Spinal cord (tissue), 10 donors: ENCODE measurements around the gene EPB41L1. TPM values are rescaled to one million over a fixed set of nuclear protein-coding genes. Genes with fewer than 3 reads are reported as not detected.

ENCODE experiments used
- DNase-seq, 6 donors: peaks; one replicate each; pipeline versions ENCODE4 v3.0.0 to v3.0.0-alpha.2; 2013 to 2015; ENCODE audit warnings: low spot score in 6 of 6, low read depth in 4 of 6
- H3K27ac ChIP-seq: one replicate; pipeline ENCODE4 v1.5.1; 2013; ENCODE audit warnings: low read depth, low read length, control low read depth
- H3K27me3 ChIP-seq: one replicate; pipeline ENCODE4 v1.6.1; 2013; ENCODE audit warnings: low read length; ENCODE audit not compliant: control insufficient read depth, insufficient read depth
- H3K36me3 ChIP-seq: one replicate; pipeline ENCODE4 v1.6.1; 2013; ENCODE audit warnings: low read length; ENCODE audit not compliant: control insufficient read depth, insufficient read depth
- H3K4me1 ChIP-seq: one replicate; pipeline ENCODE4 v1.6.1; 2013; ENCODE audit warnings: low read length; ENCODE audit not compliant: control insufficient read depth, insufficient read depth
- H3K4me3 ChIP-seq: one replicate; pipeline ENCODE4 v1.5.1; 2013; ENCODE audit warnings: low read depth, low read length, control low read depth
- H3K9me3 ChIP-seq: one replicate; pipeline ENCODE4 v1.6.1; 2013; ENCODE audit warnings: low read length; ENCODE audit not compliant: control insufficient read depth, insufficient read depth
- WGBS: methylation state at CpG from one replicate; pipeline ENCODE4 v1.1.5; 2013; ENCODE audit warnings: missing lambda C conversion rate; ENCODE audit not compliant: insufficient coverage; 5-methylcytosine and 5-hydroxymethylcytosine counted together
- polyA plus RNA-seq, 2 donors: library from polyadenylated mRNA; unstranded; fragments of 120-200 nt; gene quantifications; one replicate each; pipeline ENCODE4 v1.2.1, GENCODE V29; 2013; ENCODE audit not compliant: insufficient read length in 2 of 2
- total RNA-seq, 2 donors: library from RNA; depleted of rRNA in 1 of 2; stranded (reverse); fragments of 120-200 nt in 1 of 2; fragments of >200 nt in 1 of 2; gene quantifications; one replicate each; pipeline versions ENCODE4 v1.2.3 to v1.2.4, GENCODE V29; 2013 to 2014
- donor health status: healthy.

EPB41L1 gene
- total and polyA plus RNA-seq, 4 donors = 57.6 to 163 (median 149) TPM

DNA sequence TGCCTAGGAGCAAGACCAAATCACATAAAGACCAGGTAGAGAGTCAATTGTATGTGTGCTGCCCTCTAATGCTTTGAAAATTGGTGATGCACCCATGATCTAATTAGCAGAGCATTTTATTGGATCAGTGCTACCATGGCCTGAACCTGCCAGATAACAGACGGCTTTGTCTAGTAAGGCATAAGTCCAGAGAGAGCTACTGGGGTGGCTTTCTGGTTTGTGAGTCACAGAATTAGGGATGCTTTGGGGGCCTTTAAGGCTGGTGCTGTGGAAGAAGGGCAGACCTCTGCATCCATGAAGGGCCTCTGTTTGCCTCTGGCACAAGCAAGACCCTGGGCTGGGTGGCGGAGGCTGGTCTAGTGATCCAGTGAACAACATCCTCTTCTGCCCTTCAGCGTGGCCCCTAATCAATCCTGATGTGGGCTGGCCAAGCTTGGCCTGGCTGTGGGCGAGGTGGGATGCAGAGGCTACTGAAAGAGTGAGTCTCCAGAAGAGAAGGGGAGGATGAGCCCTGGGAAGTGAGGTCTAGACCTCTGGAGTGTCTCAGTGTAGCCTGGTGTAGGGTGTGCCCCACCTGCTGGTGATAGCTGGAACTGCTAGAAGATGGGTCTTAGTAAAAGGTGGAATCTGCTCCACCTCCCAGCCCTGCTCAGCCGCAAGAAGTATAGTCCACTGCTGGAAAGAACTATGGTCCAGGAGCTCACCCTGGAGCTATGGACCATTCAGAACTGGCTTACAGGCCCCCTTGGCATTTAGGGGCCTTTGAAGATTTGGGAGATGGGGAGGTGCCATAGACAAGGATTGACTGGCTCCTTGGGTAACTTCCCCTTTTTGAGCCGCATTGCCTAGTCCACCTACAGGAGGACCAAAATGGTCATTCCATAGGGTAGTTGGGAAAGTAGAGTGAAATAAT, 45.1 kb downstream of the EPB41L1 start:
- no peaks in the 10 kb centered on the region for H3K27me3 ChIP-seq
- DNase-seq = peak; percentile 58 to 95 (median 73)
- 38% methylated on average over 5 of the region's 6 CpGs for WGBS
- peaks cover 7% of the 10 kb centered on the region for H3K4me1 ChIP-seq
- H3K4me3 ChIP-seq = no peak overlapping the region
- peaks cover 72% of the 10 kb centered on the region for H3K36me3 ChIP-seq
- H3K9me3 ChIP-seq = no peaks in the 10 kb centered on the region
- no peak overlapping the region for H3K27ac ChIP-seq

DNA sequence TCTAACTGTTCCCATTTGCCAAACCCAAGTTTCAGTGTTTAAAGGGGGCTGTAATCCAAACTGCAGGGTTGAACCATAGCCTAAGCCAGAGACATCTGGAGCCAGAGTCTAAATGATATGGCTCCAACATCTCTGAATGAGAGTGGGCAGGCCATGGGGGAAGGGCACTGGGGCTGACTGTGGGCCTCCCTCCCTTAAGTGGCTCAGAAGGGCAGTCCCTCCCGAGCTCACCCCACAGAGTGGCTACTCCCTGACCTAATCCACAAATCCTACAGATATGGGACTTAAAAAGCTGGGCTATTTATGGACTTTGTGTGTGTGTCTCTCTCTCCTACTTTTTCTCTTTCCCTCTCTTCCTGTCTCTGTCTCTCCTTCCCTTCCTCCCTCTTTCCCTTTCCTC, 45.9 kb downstream of the EPB41L1 start:
- Histone ChIP-seq H3K27ac (no peak overlapping the region), H3K9me3 (no peaks in the 10 kb centered on the region), H3K36me3 (peaks cover 70% of the 10 kb centered on the region), H3K27me3 (no peaks in the 10 kb centered on the region), H3K4me3 (no peak overlapping the region), H3K4me1 (peaks cover 7% of the 10 kb centered on the region)
- WGBS = no CpG with 5 or more reads among the region's 1 CpG
- DNase-seq = no peak

DNA sequence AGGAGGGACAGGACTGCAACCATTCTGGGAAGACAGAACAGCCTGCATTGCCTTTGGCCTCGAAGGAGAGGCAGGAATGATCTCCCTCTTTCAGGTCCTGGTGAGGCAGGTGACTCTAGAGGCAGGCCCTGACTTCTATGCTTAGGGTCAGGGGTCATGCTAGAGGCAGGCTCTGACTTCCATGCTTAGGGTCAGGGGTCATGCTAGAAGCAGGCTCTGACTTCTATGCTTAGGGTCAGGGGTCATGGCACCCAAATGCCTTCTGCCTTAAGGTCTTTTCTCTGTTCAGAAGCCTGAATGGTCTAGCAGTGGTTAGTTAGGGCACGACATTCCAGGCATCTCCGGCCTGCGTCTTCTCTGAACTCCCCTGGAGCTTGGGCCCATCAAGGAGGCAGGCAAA, 46.7 kb downstream of the EPB41L1 start:
- no peaks in the 10 kb centered on the region for H3K9me3 ChIP-seq
- H3K4me3 ChIP-seq = no peak overlapping the region
- peaks cover 7% of the 10 kb centered on the region for H3K4me1 ChIP-seq
- no peaks in the 10 kb centered on the region for H3K27me3 ChIP-seq
- no peak overlapping the region for H3K27ac ChIP-seq
- 68% methylated on average over 4 of the region's 4 CpGs for WGBS
- DNase-seq = no peak
- H3K36me3 ChIP-seq = peaks cover 70% of the 10 kb centered on the region

DNA sequence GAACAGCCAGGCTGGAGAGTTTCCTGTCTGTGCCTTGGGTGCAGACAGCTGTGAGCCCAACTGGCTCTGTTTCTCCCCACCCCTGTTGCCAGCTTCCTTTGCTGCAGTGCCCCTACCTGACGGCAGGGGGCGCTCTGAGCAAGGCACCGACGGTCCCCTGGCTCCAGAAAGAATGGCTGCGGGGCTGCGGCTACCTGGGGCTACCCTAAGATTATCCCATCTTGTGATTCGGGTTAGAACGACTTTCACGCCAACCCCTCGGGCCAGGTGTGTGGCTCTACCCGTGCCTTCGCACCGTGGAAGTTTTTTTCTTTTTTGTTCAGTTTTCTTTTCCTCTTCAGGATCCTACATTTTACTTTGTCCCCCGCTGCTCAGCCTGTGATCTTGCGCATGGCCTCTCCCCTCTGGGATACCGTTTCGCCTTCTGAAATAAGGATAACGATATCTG, 48.4 kb downstream of the EPB41L1 start:
- Histone ChIP-seq H3K9me3 (no peaks in the 10 kb centered on the region), H3K27me3 (no peaks in the 10 kb centered on the region), H3K36me3 (peaks cover 73% of the 10 kb centered on the region), H3K4me3 (no peak overlapping the region), H3K4me1 (peaks cover 7% of the 10 kb centered on the region), H3K27ac (no peak overlapping the region)
- WGBS = 29% methylated on average over 16 of the region's 18 CpGs
- DNase-seq = peak in 4 of 6 donors; percentile 7 to 72 (median 44)

DNA sequence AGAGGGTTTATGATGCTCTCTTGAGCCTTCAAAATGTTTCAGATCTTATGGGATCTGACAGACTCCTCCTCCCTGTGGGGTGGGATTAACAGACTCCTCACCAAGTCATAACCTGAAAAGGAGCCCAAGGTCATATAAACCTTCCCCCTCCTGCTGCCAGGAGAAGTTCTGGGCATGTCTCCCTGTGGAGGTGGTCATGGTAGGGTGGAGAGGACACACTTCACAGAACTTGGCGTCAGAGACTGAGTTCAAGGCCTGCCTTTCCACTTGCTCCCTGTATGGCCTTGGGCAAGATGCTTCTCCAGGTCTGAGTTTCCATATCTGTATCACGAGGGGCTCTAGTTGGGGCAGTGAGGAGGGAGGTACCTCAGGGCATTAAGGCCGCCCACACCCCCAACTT, 49.3 kb downstream of the EPB41L1 start:
- Histone ChIP-seq H3K4me3 (no peak overlapping the region), H3K4me1 (peaks cover 7% of the 10 kb centered on the region), H3K36me3 (peaks cover 77% of the 10 kb centered on the region), H3K27me3 (no peaks in the 10 kb centered on the region), H3K27ac (no peak overlapping the region), H3K9me3 (no peaks in the 10 kb centered on the region)
- DNase-seq = no peak
- WGBS = 89% methylated on average over 1 of the region's 3 CpGs

DNA sequence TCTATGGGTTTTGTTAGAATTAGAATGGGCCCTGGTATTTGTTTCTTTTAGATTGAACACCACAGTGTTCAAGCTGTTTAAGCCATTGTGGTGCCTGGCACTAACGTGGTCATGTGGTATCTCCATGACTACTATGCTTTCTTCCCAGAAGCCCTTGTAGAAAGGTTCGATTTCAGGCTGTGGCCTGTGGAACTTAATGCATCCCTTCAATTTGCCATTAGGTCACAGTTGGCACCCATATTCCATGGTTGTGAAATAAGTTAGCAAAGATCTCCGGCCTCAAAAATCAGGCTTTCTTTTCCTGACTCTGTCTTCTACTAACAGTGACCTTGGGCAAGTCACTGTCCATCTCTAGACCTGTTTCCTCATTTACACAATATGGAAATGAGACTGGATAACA, 50.5 kb downstream of the EPB41L1 start:
- peaks cover 4% of the 10 kb centered on the region for H3K4me1 ChIP-seq
- H3K27ac ChIP-seq = no peak overlapping the region
- WGBS = no CpG with 5 or more reads among the region's 3 CpGs
- no peak overlapping the region for H3K4me3 ChIP-seq
- H3K27me3 ChIP-seq = no peaks in the 10 kb centered on the region
- peaks cover 88% of the 10 kb centered on the region for H3K36me3 ChIP-seq
- no peaks in the 10 kb centered on the region for H3K9me3 ChIP-seq
- DNase-seq = no peak

DNA sequence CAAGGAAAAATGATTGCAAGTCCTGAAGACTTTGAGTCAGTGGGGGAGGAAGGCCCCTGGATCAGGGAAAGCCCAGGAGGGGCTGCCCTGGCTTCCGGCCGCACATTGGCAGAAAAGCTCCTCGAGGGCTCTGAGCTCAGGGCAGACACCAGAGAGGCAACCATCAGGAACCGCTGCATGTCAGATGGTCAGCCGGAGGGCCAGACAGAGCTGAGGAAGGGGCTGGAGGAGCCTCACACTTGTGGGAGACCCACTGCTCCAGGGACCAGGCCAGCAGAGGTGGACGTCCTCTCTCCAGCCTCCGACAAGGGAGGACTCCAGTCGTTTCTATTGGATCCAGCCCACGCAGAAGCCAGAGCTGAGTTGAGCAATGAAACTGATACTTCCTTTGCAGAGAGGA, 51.5 kb downstream of the EPB41L1 start:
- Histone ChIP-seq H3K27ac (no peak overlapping the region), H3K36me3 (peaks cover 90% of the 10 kb centered on the region), H3K4me1 (peaks cover 4% of the 10 kb centered on the region), H3K4me3 (no peak overlapping the region), H3K9me3 (no peaks in the 10 kb centered on the region), H3K27me3 (no peaks in the 10 kb centered on the region)
- no peak for DNase-seq
- WGBS = 94% methylated on average over 7 of the region's 9 CpGs

DNA sequence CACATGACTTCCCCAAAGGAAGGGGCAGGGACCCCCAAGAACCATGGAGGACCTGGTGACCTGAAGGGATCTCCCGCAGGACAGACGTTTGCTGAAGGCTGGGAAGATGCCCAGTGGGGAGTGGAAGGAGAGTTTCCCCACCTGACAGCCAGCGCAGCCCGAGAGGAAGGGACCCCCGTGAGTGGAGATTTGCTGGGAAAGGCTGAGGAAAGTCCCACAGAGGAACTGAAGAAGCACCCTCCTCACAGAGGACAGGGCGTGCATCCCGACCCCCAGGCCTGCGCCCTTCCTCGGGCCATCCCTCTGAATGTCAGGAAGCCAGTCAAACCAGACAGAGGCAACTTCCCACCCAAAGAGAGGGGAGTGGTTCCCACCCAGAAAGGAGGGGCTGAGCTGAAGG, 52.1 kb downstream of the EPB41L1 start:
- Histone ChIP-seq H3K36me3 (peaks cover 90% of the 10 kb centered on the region), H3K27me3 (no peaks in the 10 kb centered on the region), H3K27ac (no peak overlapping the region), H3K4me1 (peaks cover 4% of the 10 kb centered on the region), H3K4me3 (no peak overlapping the region), H3K9me3 (no peaks in the 10 kb centered on the region)
- 86% methylated on average over 2 of the region's 9 CpGs for WGBS
- DNase-seq = no peak

DNA sequence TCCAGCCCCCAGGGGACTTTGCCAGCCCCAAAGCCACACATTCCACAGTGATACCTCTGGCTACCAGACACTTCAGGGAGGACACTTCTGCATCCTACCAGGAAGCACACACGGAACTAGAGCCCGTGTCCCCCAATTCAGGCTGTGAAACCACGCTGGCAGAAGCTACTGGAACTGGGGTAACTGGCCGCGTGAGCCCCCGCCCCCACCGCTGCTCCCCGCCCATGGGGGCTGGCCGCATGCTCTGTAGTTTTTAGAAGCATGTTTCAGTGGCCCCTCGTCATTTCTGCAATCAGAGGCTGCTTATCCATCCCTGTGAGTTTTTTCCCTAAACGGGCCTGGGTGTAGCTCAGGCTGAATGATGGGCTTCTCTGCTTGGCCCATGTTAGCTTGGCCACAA, 53.1 kb downstream of the EPB41L1 start:
- no peak for DNase-seq
- Histone ChIP-seq H3K27me3 (no peaks in the 10 kb centered on the region), H3K36me3 (peaks cover 91% of the 10 kb centered on the region), H3K27ac (no peak overlapping the region), H3K4me1 (peaks cover 4% of the 10 kb centered on the region), H3K4me3 (no peak overlapping the region), H3K9me3 (no peaks in the 10 kb centered on the region)
- 99% methylated on average over 11 of the region's 11 CpGs for WGBS

DNA sequence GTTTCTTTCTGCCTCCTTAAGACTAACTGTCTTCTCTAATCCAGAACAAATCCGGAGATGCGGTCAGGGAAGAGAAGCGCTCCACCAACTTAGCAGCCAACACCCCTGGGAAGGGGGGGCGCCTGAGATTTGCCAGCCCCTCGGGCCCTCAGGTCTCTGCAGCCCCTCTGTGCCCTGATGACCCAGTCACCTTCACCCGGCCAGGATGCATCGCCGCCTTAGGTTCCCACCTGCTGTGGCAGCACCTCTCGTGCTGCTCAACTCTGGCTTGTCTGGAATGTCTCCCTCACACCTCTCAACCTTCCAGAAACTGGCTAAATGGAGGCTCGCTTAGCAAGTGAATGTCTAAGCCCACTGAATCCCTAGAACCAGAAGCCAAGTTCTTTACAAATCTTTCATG, 53.7 kb downstream of the EPB41L1 start:
- H3K27ac ChIP-seq = no peak overlapping the region
- H3K4me3 ChIP-seq = no peak overlapping the region
- DNase-seq = no peak
- WGBS = 98% methylated on average over 5 of the region's 10 CpGs
- H3K4me1 ChIP-seq = no peaks in the 10 kb centered on the region
- H3K36me3 ChIP-seq = peaks cover 92% of the 10 kb centered on the region
- no peaks in the 10 kb centered on the region for H3K27me3 ChIP-seq
- no peaks in the 10 kb centered on the region for H3K9me3 ChIP-seq
